NCI-H446 (cell line): ENCODE results near the gene SAFB.
A peak's percentile ranks its signal among the peaks of the same experiment; 100 is the strongest.

Experiments
- DNase-seq, 2 experiments: peaks; one replicate each; lab custom pipeline; 2025; lab: John Stamatoyannopoulos, UW

SAFB gene

DNA sequence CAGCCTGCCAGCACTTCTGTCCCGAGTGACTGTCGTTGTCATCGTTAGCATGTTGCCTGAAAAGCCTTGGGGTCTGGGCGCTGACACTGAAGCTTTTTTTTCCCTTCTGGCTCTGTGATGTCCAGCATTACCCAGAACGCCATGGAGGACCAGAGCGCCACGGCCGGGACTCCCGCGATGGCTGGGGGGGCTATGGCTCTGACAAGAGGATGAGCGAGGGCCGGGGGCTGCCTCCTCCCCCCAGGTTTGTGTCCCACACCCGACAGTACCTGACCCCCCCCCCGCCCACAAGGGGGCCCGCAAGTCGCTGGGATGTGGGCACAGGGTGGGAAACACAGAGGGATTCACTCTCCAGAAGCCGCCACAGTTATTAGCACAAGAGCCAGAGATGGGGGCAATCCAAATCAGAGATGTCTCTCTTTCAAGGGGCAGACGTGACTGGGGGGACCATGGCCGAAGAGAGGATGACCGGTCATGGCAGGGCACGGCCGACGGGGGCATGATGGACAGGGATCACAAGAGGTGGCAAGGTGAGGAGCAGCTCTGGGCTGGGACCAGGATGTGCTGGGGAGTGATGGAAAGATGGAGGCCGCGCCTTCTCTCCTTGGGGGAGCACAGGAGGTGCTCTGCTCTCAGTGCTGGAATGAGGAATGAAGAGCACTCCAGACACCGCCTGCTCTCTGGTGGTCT is 44.2 kb downstream of the SAFB start:
- no peak for DNase-seq

DNA sequence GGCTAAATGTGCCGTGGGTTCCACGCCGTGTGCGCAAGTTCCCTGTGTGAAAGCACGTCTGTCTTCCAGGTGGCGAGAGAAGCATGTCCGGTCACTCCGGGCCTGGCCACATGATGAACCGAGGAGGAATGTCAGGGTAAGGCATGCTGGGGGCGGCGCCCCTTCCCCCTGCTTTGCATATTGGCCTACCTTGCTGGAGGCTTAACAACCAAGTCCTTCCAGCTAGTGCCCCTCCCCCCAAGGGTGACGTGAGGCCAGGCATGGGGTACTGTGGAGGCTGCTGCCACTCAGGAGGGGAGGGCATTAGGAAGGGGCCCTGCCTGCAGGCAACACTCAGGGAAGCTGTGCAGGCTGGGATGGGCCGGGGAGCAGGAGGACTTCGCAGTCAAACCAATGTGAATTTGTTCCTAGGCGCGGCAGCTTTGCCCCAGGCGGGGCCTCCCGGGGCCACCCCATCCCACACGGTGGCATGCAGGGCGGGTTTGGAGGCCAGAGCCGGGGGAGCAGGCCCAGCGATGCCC is 44.9 kb downstream of the SAFB start:
- no peak for DNase-seq

DNA sequence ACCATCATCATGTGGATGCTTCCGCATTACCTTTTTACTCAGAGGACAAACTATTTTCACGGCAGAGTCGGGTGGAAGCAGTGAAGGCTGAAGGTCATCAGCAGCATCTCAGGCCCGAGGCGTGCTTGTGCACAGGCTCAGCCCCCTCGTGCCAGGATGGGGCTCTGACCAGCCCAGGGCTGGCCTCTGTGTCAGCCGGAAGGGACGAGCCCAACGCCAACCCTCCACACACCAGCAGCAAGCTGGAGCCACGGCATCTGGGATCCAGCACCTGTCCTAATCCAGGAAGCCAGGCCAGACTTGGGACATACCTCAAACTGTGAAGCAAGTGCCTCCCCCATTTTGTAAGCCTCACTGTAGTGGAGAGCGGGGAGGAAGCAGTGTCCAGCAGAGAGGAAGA is 46.3 kb downstream of the SAFB start:
- no peak for DNase-seq

DNA sequence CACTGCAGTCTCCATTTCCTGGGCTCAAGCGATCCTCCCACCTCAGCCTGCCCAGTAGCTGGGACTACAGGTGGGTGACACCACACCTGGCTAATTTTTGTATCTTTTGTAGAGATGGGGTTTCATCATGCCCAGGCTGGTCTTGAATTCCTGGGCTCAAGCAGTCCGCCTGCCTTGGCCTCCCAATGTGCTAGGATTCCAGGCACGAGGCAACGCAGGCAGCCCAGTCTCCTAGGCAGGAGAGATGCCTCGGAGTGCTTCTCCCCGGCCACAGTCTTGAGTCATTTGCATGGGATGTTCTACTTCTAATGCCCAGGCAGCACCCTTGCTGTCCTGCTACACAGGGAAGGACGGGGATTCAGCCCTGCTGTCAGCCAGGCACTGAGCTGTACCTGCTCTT is 48.7 kb downstream of the SAFB start:
- no peak for DNase-seq

DNA sequence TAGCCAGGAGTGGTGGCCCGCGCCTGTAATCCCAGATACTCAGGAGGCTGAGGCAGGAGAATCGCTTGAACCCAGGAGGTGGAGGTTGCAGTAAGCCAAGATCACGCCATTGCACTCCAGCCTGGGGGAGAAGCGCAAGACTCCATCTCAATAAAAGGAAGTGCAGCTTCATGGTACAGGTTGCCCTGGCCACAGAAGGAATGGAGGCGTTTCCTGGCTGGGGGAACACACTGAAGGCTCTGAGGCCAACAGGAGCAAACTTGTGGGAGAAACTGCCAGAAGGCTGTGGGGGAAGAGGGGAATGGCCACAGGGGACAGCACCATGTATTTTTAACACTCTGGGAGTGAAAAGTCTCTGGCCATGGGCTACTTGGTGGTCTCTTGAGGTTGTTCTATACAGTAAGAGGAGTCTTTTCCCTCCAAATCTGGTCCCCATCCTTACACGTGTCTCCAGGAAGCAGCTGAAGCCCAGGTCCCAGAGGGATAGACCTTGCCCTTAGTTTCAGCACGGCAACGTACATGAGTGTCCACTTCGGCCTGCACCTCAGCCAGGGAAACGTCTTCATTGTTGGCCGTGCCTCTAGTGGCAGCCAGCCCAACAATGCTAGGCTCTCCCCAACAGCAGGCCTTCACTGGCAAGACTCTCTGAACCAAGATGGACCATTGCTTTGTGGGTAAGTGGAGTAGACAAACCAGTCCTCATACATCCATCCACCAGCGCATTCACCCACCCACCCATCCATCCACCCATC is 50.0 kb downstream of the SAFB start:
- no peak for DNase-seq

DNA sequence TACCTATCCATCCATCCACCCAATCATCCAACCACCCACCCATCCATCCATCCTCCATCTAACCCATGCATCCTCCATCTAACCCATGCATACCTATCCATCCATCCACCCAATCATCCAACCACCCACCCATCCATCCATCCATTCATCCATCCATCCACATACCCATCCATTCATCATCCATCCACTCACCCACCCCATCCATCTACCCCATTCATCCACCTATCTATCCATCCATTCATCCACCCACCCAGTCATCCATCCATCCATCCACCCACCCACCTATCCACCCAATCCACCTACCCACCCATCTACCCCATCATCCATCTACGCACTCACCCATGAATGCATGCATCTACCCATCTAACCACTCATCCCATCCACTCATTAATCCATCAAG is 50.9 kb downstream of the SAFB start:
- DNase-seq, result no peak

DNA sequence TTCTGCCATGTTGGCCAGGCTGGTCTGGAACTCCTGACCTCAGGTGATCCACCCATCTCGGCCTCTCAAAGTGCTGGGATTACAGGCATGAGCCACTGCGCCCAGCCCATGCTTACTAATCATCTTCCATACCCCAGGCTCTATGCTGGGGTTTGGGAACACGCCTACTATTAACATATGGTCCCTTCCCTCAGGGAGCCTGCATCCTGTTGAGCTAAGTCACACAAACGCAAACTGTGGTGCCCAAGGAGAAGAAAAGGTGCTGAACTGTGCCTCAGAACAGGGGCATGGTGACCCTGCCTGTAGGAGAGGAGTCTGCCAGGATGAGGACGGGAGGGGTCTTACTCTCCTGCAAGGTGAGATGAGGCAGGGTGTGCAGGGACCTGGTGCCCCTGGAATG is 51.8 kb downstream of the SAFB start:
- no peak for DNase-seq

DNA sequence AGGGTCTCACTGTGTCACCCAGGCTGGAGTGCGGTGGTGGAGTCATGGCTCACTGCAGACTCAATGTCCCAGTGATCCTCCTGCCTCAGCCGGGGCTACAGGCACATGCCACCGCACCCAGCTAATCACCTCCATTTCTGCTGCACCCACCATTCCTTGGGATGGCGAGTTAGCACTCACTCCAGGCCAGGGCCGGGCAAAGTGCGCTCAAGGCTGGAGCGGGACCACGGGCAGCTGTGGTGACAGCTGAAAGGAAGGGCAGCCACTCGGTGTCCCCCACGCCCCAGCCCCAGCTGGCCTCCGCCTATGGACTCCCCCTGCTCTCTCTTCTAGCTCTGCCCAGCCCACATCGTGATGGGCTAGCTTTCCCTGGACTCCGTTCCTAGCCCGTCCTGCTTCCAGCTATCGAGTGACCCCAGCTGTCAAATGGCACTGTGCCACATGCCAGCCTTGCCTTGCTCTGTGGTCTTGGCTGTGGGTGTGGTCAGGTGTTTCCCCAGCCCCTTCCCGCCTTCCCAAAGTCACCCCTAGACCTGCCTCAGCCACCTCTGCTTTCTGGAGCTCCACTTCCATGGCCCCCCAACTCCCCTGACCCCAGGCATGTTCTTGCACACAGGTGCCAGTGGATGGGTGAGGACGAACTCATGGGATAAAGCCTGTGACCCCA is 53.4 kb downstream of the SAFB start:
- no peak for DNase-seq

DNA sequence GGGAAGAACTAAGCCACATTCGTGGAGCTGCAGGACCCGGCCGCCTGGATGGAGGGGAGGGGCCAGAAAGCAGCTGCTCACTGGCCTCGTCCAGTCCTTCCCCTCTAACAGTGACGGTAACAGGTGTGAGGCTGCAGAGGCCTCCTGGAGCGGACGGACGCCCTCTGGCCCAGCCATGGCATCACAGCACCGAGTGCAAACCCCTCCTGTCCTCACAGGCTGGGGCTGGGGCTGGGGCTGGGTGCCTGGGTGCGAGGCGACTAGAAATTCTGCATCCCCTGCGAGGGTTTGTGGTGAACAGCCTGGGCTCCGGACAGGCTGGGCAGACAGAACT is 53.9 kb downstream of the SAFB start:
- DNase-seq, result no peak

DNA sequence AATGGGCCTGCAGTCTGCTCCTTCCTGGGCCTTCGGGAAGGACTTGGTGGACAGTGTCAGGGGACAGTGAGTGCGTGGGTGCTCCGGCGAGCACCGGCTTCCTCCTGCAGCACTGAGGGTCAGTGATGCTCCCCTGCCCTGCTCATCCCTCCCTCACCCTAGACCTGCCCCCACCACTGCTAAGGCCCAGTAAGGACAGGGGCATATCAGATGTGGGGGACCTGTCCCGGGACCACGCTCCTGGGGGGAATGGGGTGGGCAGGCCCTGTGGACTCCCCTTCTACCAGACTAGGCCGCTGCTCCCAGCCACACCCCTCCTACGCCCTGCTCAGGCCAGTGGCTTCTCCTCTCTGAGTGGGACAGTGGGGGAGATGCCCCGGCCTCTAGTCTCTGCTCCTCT is 54.3 kb downstream of the SAFB start:
- no peak for DNase-seq

DNA sequence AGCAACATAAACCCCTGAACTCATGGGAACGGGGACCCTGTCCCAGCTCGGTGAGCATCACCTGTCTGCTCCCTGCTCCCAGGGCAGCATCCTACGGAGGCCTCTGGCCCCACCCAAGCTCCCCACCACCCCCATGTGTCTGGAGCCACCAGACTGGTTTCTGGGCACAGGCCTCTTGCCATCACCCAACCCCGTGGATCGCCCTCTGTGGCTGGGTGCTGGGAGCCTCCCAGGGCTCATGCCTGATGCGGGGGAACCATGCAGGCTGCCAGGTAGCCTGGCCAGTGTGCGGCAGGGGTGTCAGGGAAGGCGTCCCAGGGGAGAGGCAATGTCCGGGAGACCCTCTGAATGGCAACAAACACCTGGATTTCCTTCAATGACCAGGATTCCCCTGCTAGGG is 54.7 kb downstream of the SAFB start:
- no peak for DNase-seq

DNA sequence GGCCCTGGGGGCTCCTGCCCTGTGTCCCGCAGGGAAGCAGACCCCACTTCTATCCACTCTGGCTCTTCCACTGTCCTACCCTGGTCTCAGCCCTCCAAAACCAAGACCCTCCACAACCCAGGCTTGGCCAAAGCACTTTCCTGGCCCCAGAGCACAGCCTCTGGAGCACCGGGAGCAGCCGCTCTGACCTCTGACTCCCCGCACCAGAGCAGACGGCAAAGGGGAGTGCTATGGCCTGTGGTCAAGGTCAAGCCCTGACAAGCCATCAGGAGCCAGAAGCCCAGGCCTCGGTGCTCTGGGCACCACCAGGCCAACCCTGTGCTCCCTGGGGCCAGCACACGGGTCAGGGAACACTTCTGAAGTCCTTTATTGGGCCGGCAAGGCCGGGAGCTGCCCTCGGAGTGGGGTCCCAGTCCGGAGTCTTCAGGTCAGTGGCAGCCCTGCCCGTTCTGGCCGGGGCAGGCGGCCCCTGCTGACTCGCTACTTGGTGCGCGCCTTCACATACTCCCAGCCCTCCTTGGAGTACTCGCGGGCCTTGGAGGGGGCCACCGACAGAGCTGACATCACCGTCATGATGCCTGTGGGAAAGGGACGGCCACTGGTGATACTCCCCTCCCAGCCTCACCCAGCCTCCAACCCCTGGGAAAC is 55.3 kb downstream of the SAFB start:
- DNase-seq, result no peak

DNA sequence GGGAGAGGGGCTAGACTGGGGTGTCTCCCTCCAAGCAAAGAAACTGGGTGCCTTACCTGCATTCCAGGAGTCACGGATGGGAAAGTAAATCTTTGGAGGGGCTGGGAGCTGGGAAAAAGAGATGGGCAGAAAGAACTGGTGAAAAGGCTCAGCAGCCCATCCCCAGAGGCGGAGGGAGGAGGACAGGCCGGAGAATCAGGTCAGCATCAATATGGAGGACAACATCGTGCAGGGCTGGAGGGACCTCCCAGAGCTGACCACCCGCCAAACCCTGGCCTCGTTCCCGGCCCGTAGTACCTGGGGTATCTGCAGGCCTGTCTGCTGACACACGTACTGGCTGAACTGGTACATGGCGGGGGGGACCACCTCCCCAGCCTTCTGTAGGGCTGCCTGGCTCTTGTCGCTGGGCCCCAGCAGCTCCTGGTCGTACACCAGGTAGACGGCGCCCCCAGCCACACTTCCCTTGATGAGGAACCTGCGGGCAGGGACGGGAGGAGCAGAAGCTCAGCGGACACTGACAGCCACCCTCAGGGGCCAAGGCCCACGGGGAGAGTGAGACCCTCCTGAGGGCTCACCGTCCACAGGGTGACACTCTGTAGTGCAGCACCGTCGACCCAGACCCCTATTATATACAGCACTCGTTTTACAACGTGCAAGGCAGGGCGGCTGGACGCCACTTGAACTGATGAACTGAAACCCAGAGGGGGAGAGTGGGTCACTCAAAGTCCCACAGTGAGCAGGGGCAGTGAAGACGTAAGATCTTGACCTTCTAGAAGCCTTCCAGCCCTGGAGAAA is 56.6 kb downstream of the SAFB start:
- DNase-seq, result no peak

DNA sequence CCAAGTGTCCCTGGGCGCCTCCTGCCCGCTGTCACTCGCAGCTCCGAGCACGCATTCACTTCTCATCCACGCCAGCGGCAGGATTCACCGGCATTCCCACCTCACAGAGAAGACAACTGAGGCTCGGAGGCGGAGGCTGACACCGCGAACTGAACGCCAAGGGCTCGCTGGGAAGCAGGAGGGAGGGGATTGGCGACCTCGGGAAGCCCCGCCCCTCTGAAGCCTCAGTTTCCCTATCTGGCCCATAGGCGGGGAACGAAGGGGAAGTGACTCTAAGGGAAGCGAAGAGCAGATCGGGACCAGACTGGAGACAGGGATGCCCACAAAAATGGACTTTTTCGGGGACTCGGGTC is 57.2 kb downstream of the SAFB start:
- DNase-seq, result no peak

DNA sequence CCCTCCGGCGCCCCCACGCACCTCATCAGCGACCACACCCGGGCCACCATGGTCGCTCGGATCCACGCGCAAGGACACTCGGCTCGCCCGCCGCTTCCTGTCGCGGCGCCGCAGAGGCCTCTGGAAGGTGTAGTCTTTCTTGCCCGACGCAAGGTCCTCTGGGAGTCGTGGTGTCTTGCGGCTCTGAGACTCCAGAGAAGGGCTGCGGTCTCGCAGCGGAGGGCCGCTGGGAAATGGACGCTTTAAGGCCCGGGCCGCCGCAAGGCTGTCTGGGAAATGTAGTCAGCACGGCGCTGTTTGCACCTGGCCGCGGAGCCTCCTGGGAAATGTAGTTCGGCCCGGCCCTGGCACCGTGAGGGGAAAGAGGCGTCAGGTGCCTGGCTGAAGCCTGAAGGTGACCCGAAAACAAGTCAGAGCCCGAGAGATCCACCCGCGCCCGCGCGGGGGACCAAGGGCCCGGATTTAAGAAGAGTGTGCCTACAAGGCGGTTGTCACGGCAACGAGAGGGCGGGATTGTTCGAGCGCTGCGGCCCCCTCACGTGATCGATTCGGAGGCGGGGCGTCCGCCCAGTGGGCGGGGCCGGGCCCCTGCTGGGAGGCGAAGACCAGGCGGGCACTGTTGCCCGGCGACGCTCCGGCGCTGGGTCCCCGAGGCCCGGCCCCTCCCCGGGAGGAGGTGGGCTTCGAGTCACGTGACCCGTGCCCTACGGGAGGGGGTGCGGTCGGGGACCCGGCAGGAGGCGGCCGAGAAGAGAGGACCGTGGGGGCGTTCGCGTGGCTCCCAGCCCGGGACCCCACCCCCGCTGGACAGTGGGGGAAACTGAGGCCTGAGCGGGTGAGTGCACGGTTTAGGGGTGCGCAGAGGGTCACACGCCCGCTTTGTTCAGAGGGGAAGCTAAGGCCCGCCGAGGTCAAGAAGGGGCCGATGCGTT is 57.8 kb downstream of the SAFB start, which contains the start of the genes HSD11B1L and MICOS13:
Gene HSD11B1L, plus strand, starts transcription at position 591 of the 932 bp plus-strand sequence. CDS start 3,806 bp downstream, outside the sequence.
Gene MICOS13, minus strand, starts transcription at position 80 of the 932 bp plus-strand sequence. Its CDS starts 30 bp downstream, at position 50.
- peak; percentile 99 to 100 for DNase-seq

DNA sequence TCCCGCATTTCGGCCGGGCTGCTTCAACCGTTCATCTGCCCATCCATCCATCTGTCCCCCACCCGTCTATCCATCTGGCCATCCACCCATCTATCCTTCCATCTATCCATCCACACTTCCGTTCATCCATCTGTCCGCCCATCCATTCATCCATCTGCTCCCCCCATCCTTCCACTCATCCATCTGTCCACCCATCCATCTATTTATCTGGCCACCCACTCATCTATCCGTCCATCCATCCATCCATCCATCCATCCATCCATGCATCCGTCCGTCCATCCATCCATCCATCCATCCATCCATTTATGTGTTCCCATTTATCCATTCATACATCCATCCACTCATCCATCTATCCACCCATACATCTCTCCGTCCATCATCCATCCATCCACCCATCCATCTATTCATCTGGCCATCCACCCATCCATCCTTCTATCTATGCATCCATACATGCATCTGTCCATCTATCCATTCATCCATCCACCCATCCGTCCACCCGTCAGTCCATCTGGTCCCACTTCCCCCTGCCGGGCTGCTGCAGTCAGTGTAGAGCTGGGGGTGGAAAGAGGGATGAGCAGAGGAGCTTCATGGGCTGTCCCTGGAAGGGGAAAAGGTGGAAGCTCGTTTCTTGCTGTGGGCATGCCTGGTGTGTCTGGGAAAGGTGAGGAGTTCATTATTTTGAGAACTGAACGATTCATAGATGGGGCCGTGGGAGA is 58.7 kb downstream of the SAFB start:
- no peak for DNase-seq

DNA sequence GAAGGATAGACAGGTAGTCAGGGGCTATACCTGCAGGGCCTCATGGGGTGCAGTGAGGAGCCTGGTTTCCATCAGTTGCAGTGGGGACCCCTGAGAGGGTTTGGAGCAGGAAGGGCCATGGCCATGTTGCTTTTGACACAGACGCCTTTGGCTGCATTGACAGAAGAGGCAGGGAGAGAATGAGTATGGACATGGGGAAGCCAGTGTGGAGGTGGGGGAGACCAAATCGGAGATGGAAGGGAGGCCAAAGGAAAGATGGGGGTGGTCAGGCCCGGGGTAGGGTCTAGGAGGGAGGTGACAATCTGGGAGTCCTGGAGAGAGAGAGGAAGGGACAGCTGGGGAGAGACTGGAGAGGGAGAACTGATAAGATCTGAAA is 59.2 kb downstream of the SAFB start:
- DNase-seq, result no peak

DNA sequence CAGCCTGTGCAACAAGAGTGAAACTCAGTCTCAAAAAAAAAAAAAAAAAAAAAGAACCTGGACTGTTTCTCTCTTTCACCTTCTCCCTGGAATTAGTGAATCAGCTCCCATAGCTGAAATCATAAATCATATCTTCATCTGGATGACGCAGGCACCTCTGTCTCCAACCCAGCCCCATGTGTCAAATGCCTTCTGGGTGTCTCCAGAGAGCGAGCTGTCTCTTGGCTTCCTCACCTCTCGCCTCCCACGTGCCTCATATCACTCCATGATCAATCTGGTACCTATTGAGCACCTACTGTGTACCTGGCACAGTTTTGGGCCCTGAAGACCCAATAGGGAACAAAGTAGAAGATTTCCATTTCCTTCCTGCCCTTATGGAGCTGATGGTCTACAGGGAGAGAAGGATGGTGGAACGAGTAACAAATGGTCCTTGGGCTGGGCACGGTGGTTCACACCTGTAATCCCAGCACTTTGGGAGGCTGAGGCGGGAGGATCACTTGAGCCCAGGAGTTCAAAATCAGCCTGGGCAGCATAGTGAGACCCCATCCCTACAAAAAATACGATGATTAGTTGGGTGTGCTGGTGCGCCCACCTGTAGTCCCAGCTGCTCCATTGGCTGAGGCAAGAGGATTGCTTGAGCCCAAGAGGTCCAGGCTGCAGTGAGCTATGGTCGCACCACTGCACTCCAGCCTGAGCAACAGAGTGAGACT is 60.4 kb downstream of the SAFB start:
- no peak for DNase-seq

DNA sequence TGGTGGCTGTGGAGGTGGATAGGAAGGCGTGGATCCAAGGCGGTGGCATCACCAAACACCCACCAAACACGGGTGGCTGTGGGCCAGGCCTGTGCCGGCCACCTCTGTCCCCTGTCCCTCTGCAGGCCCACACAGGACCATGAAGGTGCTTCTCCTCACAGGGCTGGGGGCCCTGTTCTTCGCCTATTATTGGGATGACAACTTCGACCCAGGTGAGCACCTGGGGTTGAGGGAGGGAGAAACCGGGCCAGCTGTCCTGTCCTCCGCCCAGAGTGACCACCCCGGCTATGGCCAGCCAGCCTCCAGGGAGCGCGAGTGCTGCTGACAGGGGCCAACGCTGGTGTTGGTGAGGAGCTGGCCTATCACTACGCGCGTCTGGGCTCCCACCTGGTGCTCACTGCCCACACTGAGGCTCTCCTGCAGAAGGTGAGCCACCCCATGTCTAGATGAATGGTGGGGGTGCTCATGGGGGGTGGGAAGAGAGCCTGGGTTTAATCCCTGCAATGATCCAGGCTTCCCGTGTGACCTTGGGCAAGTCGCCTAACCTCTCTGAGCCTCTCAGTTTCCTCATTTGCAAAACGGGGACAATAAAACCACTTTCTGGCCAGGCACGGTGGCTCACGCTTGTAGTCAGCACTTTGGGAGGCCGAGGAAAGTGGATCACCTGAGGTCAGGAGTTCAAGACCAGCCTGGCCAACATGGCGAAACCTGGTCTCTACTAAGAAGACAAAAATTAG is 62.0 kb downstream of the SAFB start:
- no peak for DNase-seq
